OCI-LY3 (cell line): ENCODE results near the gene PIK3CD.

Experiments
- H2AFZ ChIP-seq: fragments of 200-600, 300-600 bp; shearing (Covaris generic); 2 replicates; pipeline ENCODE4 v1.6.0; 2014; ENCODE audit warnings: antibody characterized with exemption, low read depth, low read length
- H3K27ac ChIP-seq: fragments of 200-600, 300-600 bp; sonication (generic); 2 replicates; pipeline ENCODE4 v1.5.1; 2014; ENCODE audit warnings: mild to moderate bottlenecking, low read length, moderate library complexity, mixed read lengths
- H3K27me3 ChIP-seq: fragments of 200-600, 300-600 bp; sonication (generic); 2 replicates; pipeline ENCODE4 v1.6.1; 2014; ENCODE audit warnings: low read depth, low read length, mixed read lengths
- H3K36me3 ChIP-seq: fragments of 200-600, 300-600 bp; sonication (generic); replicated peaks from 2 replicates; pipeline ENCODE3; 2014; ENCODE audit warnings: low read depth, low read length, mixed read lengths
- H3K4me1 ChIP-seq: fragments of 300-600, 200-600 bp; sonication (generic); 2 replicates; pipeline ENCODE4 v1.6.1; 2014; ENCODE audit warnings: low read length, mixed read lengths
- H3K4me2 ChIP-seq: fragments of 200-600, 300-600 bp; sonication (generic); 2 replicates; pipeline ENCODE4 v1.6.1; 2014; ENCODE audit warnings: low read length, mixed read lengths
- H3K4me3 ChIP-seq: fragments of 300-600, 200-600 bp; sonication (generic); 2 replicates; pipeline ENCODE4 v1.5.1; 2014; ENCODE audit warnings: antibody characterized with exemption, mild to moderate bottlenecking, low read length, moderate library complexity
- H3K79me2 ChIP-seq: fragments of 300-600, 200-600 bp; shearing (Covaris generic); 2 replicates; pipeline ENCODE4 v1.6.1; 2014; ENCODE audit warnings: mild to moderate bottlenecking, low read length, mixed read lengths
- H3K9ac ChIP-seq: fragments of 300-600, 200-600 bp; shearing (Covaris generic); 2 replicates; pipeline ENCODE4 v1.6.0; 2014; ENCODE audit warnings: mild to moderate bottlenecking, low read length, moderate library complexity
- H3K9me3 ChIP-seq: fragments of 200-600, 300-600 bp; shearing (Covaris generic); 2 replicates; pipeline ENCODE4 v1.6.1; 2014; ENCODE audit warnings: low read length, mixed read lengths; ENCODE audit not compliant: insufficient read depth
- H4K20me1 ChIP-seq: fragments of 200-600, 300-600 bp; sonication (generic); 2 replicates; pipeline ENCODE4 v1.6.1; 2016; ENCODE audit warnings: low read length, mixed read lengths; ENCODE audit not compliant: insufficient read depth
- EZH2phosphoT487 ChIP-seq: fragments of 200-600 bp; shearing (Covaris generic); IDR thresholded peaks from 2 replicates; pipeline ENCODE4 v1.6.1; 2018; ENCODE audit warnings: antibody characterized with exemption, mixed run types, low read depth
- TF ChIP-seq, protein P1 (sequence below): fragments of 200-600, 300-600 bp; sonication (generic); IDR thresholded peaks from 2 replicates; pipeline ENCODE4 v1.5.1; 2014; ENCODE audit warnings: antibody characterized with exemption, low read length, low read depth

Gene PIK3CD

DNA sequence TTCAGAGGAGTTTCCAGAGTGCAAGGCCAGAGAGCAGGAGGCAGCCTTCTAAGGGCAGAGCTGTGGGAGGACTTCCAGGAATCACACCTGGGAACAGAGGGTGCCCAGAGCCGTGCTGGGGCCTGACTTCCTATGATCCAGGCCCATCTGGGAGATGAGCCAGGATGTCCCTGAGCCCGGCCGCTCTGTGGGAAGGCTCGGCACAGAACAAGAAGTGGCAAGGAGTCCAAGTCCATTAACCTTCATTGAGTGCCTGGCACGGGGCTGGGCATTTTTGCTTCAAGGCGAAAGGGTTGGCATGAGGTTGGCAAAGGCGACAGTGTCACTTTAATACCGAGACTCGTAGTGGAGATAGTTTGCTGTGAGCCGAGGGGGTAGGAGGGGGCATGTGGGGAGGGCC is 44.6 kb upstream of the PIK3CD start:
- no peaks in the 10 kb centered on the region for H3K27me3 ChIP-seq
- no peak overlapping the region for H3K4me2 ChIP-seq
- no peaks in the 10 kb centered on the region for H3K4me1 ChIP-seq
- TF ChIP-seq, protein P1, sequence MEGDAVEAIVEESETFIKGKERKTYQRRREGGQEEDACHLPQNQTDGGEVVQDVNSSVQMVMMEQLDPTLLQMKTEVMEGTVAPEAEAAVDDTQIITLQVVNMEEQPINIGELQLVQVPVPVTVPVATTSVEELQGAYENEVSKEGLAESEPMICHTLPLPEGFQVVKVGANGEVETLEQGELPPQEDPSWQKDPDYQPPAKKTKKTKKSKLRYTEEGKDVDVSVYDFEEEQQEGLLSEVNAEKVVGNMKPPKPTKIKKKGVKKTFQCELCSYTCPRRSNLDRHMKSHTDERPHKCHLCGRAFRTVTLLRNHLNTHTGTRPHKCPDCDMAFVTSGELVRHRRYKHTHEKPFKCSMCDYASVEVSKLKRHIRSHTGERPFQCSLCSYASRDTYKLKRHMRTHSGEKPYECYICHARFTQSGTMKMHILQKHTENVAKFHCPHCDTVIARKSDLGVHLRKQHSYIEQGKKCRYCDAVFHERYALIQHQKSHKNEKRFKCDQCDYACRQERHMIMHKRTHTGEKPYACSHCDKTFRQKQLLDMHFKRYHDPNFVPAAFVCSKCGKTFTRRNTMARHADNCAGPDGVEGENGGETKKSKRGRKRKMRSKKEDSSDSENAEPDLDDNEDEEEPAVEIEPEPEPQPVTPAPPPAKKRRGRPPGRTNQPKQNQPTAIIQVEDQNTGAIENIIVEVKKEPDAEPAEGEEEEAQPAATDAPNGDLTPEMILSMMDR = no peak
- TF ChIP-seq EZH2phosphoT487 = no peak
- H2AFZ ChIP-seq = no peak overlapping the region
- no peak overlapping the region for H3K9ac ChIP-seq
- H3K79me2 ChIP-seq = no peaks in the 10 kb centered on the region
- H3K9me3 ChIP-seq = no peaks in the 10 kb centered on the region
- H3K4me3 ChIP-seq = no peak overlapping the region
- no peak overlapping the region for H3K27ac ChIP-seq
- no peaks in the 10 kb centered on the region for H4K20me1 ChIP-seq
- H3K36me3 ChIP-seq = no peaks in the 10 kb centered on the region

DNA sequence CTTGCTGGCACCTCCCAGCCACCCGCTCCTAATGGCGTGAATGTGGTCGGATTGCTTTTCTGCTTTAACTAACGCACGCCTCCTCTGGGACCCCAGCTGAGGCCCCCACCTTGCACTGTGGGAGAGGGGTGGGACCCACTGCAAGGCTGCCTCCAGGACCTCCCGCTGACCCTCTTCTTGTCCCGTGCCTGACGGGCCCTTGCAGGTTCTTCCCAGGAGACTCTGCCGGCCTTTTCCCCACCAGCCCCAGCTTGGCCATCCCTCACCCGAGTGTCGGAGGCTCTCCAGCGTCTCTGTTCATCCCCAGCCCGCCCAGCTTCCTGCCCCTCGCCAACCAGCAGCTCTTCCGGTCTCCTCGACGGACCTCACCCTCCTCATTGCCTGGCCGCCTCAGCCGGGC is 44.2 kb upstream of the PIK3CD start:
- no peaks in the 10 kb centered on the region for H3K36me3 ChIP-seq
- H4K20me1 ChIP-seq = no peaks in the 10 kb centered on the region

DNA sequence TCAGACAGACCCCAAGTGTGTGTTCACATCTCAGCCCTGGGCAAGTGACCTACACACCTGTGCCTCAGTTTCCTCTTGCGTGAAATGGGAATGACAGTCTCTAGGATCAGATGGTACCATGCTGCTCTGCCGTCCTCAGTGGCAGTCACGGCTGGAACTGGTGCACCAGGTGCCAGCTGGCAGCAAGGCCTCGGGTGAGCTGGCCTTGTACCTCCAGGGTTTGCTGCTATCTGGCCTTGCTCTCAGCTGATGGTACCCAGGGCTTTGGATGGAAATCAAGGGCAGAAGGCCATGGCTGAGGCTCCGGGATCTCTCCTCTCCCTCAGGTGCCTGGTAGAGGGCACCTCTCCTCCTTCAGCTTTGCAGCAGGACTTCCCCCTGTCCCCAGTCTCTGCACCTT is 41.5 kb upstream of the PIK3CD start:
- H3K79me2 ChIP-seq = no peaks in the 10 kb centered on the region
- H3K4me1 ChIP-seq = no peaks in the 10 kb centered on the region
- no peaks in the 10 kb centered on the region for H3K36me3 ChIP-seq
- no peak overlapping the region for H3K4me2 ChIP-seq
- H3K9me3 ChIP-seq = no peaks in the 10 kb centered on the region
- H3K27ac ChIP-seq = no peak overlapping the region
- TF ChIP-seq EZH2phosphoT487 = no peak
- TF ChIP-seq, protein P1 = no peak
- H2AFZ ChIP-seq = no peak overlapping the region
- H3K4me3 ChIP-seq = no peak overlapping the region
- H3K27me3 ChIP-seq = no peaks in the 10 kb centered on the region
- H3K9ac ChIP-seq = no peak overlapping the region
- no peaks in the 10 kb centered on the region for H4K20me1 ChIP-seq

More for the DNA sequence above, 44.2 kb upstream of the PIK3CD start:
- Histone ChIP-seq H3K4me1 (no peaks in the 10 kb centered on the region), H3K4me3 (no peak overlapping the region), H3K79me2 (no peaks in the 10 kb centered on the region), H3K27me3 (no peaks in the 10 kb centered on the region), H3K9ac (no peak overlapping the region), H3K4me2 (no peak overlapping the region), H3K9me3 (no peaks in the 10 kb centered on the region), H2AFZ (no peak overlapping the region), H3K27ac (no peak overlapping the region)
- TF ChIP-seq, protein P1 = no peak
- no peak for TF ChIP-seq EZH2phosphoT487

DNA sequence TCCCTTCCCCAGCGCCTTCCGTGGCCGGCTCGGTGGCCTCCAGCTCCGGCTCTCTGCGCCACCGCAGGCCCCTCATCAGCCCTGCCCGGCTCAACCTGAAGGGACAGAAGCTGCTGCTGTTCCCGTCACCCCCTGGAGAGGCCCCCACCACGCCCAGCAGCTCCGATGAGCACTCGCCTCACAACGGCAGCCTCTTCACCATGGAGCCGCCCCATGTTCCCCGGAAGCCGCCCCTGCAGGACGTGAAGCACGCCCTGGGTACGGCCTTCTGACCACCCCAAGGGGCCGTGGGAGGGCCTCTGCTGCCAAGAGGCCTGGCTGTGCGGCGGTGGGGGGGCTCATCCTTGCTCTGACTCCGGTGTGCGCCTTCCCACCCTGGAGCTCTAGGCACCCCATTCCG is 41.0 kb upstream of the PIK3CD start:
- Histone ChIP-seq H3K27me3 (no peaks in the 10 kb centered on the region), H4K20me1 (no peaks in the 10 kb centered on the region), H3K4me3 (no peak overlapping the region), H2AFZ (no peak overlapping the region), H3K9me3 (no peaks in the 10 kb centered on the region), H3K4me1 (no peaks in the 10 kb centered on the region), H3K36me3 (no peaks in the 10 kb centered on the region), H3K79me2 (no peaks in the 10 kb centered on the region), H3K9ac (no peak overlapping the region), H3K4me2 (no peak overlapping the region), H3K27ac (no peak overlapping the region)
- TF ChIP-seq, protein P1 = no peak
- TF ChIP-seq EZH2phosphoT487 = no peak
